ENCODE data around the gene SLF1.

SLF1 gene

GRCh38 chr5:94613583-94613982, 4.9 kb upstream of the SLF1 start:
- no peak overlapping the region for H3K27ac Mint-ChIP-seq
- no peak for TF ChIP-seq CTCF (IDR thresholded peaks at IDR 0.05; ENCODE audit: unreplicated experiment in 3 of 3)
- no peaks in the 10 kb centered on the region for H3K36me3 Mint-ChIP-seq (ENCODE audit: low read depth)
- no peak overlapping the region for H3K4me3 Mint-ChIP-seq
- H3K4me1 Mint-ChIP-seq = peaks cover 7% of the 10 kb centered on the region
- no peaks in the 10 kb centered on the region for H3K27me3 Mint-ChIP-seq (ENCODE audit: low read depth)
- no peaks in the 10 kb centered on the region for H3K9me3 Mint-ChIP-seq

GRCh38 chr5:94614156-94614805, 4.2 kb upstream of the SLF1 start:
- Mint-ChIP-seq H3K4me3 (no peak overlapping the region), H3K36me3 (ENCODE audit: low read depth) (no peaks in the 10 kb centered on the region), H3K27ac (no peak overlapping the region), H3K9me3 (no peaks in the 10 kb centered on the region), H3K27me3 (ENCODE audit: low read depth) (no peaks in the 10 kb centered on the region), H3K4me1 (peaks cover 9% of the 10 kb centered on the region)
- TF ChIP-seq CTCF (IDR thresholded peaks at IDR 0.05; ENCODE audit: unreplicated experiment in 3 of 3) = no peak

GRCh38 chr5:94615862-94616261, 2.6 kb upstream of the SLF1 start:
- Mint-ChIP-seq H3K27me3 (ENCODE audit: low read depth) (no peaks in the 10 kb centered on the region), H3K36me3 (ENCODE audit: low read depth) (no peaks in the 10 kb centered on the region), H3K4me1 (peaks cover 16% of the 10 kb centered on the region), H3K9me3 (no peaks in the 10 kb centered on the region), H3K4me3 (peak overlapping the region in 2 of 3 experiments; percentile 43 to 71), H3K27ac (no peak overlapping the region)
- no peak for TF ChIP-seq CTCF (IDR thresholded peaks at IDR 0.05; ENCODE audit: unreplicated experiment in 3 of 3)

GRCh38 chr5:94618029-94618492, 408 bp upstream of the SLF1 start:
- Mint-ChIP-seq H3K27me3 (ENCODE audit: low read depth) (no peaks in the 10 kb centered on the region), H3K9me3 (no peaks in the 10 kb centered on the region), H3K27ac (peak overlapping the region; percentile 86 to 98 (median 87)), H3K36me3 (ENCODE audit: low read depth) (no peaks in the 10 kb centered on the region), H3K4me3 (peak overlapping the region; percentile 89 to 98 (median 96)), H3K4me1 (peaks cover 34% of the 10 kb centered on the region)
- TF ChIP-seq CTCF (IDR thresholded peaks at IDR 0.05; ENCODE audit: unreplicated experiment in 3 of 3) = no peak

GRCh38 chr5:94620256-94620655, 1.8 kb downstream of the SLF1 start:
- H3K27ac Mint-ChIP-seq = no peak overlapping the region
- H3K4me3 Mint-ChIP-seq = peak overlapping the region; percentile 89 to 98 (median 96)

More at GRCh38 chr5:94620256-94620655, 1.8 kb downstream of the SLF1 start:
- Mint-ChIP-seq H3K9me3 (no peaks in the 10 kb centered on the region), H3K27me3 (ENCODE audit: low read depth) (no peaks in the 10 kb centered on the region), H3K4me1 (peaks cover 38% of the 10 kb centered on the region), H3K36me3 (ENCODE audit: low read depth) (no peaks in the 10 kb centered on the region)
- TF ChIP-seq CTCF (IDR thresholded peaks at IDR 0.05; ENCODE audit: unreplicated experiment in 3 of 3) = no peak
